K562 (cell line): Measurements from ENCODE around the gene ZNF500.

Experiments used
- CTCF ChIP-seq, 3 experiments: IDR thresholded peaks in 2 of 3; conservative IDR thresholded peaks in 1 of 3; 2 replicates each; pipeline ENCODE4 v1.5.1; 2011 to 2012; ENCODE audit warnings: low read length in 3 of 3, mild to moderate bottlenecking in 3 of 3, control low read depth in 2 of 3, improper control_type of control experiment in 1 of 3, inconsistent platforms in 1 of 3, low read depth in 1 of 3, mixed read lengths in 1 of 3, moderate library complexity in 1 of 3; ENCODE audit not compliant: insufficient read depth in 2 of 3
- FOXO4 ChIP-seq: fragments of 450-650 bp; formaldehyde crosslinking; IDR thresholded peaks from 2 replicates; pipeline ENCODE4 v1.4.0; 2020; ENCODE audit warnings: mild to moderate bottlenecking, moderate library complexity
- GABPB1 ChIP-seq: sonication (generic); formaldehyde crosslinking; IDR thresholded peaks from 2 replicates; pipeline ENCODE4 v1.8.0; 2022; ENCODE audit warnings: mild to moderate bottlenecking, missing genetic modification reagents

GRCh38 chr16:4767872-4768548, 1.0 kb upstream of the ZNF500 start:
- TF ChIP-seq CTCF (IDR thresholded peaks at IDR 0.05 in 2 of 3, conservative IDR thresholded peaks at IDR 0.05 in 1 of 3; ENCODE audit: insufficient read depth in 2 of 3, low read depth in 1 of 3, low read length in 3 of 3), result no peak
- TF ChIP-seq FOXO4, result no peak
- TF ChIP-seq GABPB1 (CRISPR knock-in tag), result no peak
